Medulla oblongata (tissue), 1 donor: ENCODE results near the gene ERBB4.
"Not testable (repeated sequence)": the region's sequence is repeated elsewhere in the genome, so short reads cannot be mapped to it uniquely, and the experiment has no call there.

ENCODE experiments used
- DNase-seq: peaks from one replicate; pipeline ENCODE4 v3.0.0-alpha.2; 2015; ENCODE audit errors: extremely low spot score

The ERBB4 gene

GRCh38 chr2:212013626-212014025, 525.0 kb downstream of the ERBB4 start:
- no peak for DNase-seq

GRCh38 chr2:212010305-212010704, 528.3 kb downstream of the ERBB4 start:
- DNase-seq: not testable (repeated sequence)

- DNase-seq: no peak
These were observed 530.6 kb downstream of the ERBB4 start for GRCh38 chr2:212007972-212008371.

GRCh38 chr2:212005085-212005671, 533.4 kb downstream of the ERBB4 start:
- peak; percentile 13 for DNase-seq

- no peak for DNase-seq
These were observed 537.3 kb downstream of the ERBB4 start for GRCh38 chr2:212001325-212001724.

- DNase-seq: no peak
These were observed 541.7 kb downstream of the ERBB4 start for GRCh38 chr2:211996857-211997256.

GRCh38 chr2:211994806-211995205, 543.8 kb downstream of the ERBB4 start:
- DNase-seq: no peak

- no peak for DNase-seq
These were observed 548.3 kb downstream of the ERBB4 start for GRCh38 chr2:211990335-211990734.

- no peak for DNase-seq
These were observed 552.3 kb downstream of the ERBB4 start for GRCh38 chr2:211986313-211986712.

- no peak for DNase-seq
These were observed 553.2 kb downstream of the ERBB4 start for GRCh38 chr2:211985393-211985792.

GRCh38 chr2:211982162-211982561, 556.4 kb downstream of the ERBB4 start:
- DNase-seq: no peak

- DNase-seq: no peak
These were observed 557.2 kb downstream of the ERBB4 start for GRCh38 chr2:211981451-211981850.

- no peak for DNase-seq
These were observed 562.5 kb downstream of the ERBB4 start for GRCh38 chr2:211976076-211976475.

GRCh38 chr2:211967234-211967633, 571.4 kb downstream of the ERBB4 start:
- no peak for DNase-seq

- DNase-seq: no peak
These were observed 574.6 kb downstream of the ERBB4 start for GRCh38 chr2:211963969-211964368.

GRCh38 chr2:211957799-211958198, 580.8 kb downstream of the ERBB4 start:
- DNase-seq: no peak

- DNase-seq: no peak
These were observed 583.0 kb downstream of the ERBB4 start for GRCh38 chr2:211955648-211956047.

- DNase-seq: no peak
These were observed 589.7 kb downstream of the ERBB4 start for GRCh38 chr2:211948932-211949331.

- no peak for DNase-seq
These were observed 591.6 kb downstream of the ERBB4 start for GRCh38 chr2:211946960-211947359.

GRCh38 chr2:211944572-211944971, 594.0 kb downstream of the ERBB4 start:
- DNase-seq: no peak

GRCh38 chr2:211942153-211942552, 596.4 kb downstream of the ERBB4 start:
- no peak for DNase-seq

- no peak for DNase-seq
These were observed 597.3 kb downstream of the ERBB4 start for GRCh38 chr2:211941216-211941747.

- DNase-seq: no peak
These were observed 599.4 kb downstream of the ERBB4 start for GRCh38 chr2:211939177-211939576.

- DNase-seq: no peak
These were observed 603.8 kb downstream of the ERBB4 start for GRCh38 chr2:211934811-211935210.
